OCI-LY1 (cell line): ENCODE measurements around the gene APBA1.

Source experiments
- EZH2 ChIP-seq: fragments of 200-600 bp; sonication (generic), shearing (Covaris generic); IDR thresholded peaks from 2 replicates; pipeline ENCODE4 v1.8.0; 2017; ENCODE audit warnings: borderline replicate concordance, mixed run types, mild to moderate bottlenecking, antibody characterized with exemption, low read length, moderate library complexity, mixed read lengths
- TF ChIP-seq, protein P1 (sequence below): fragments of 200-600 bp; sonication (generic), shearing (Covaris generic); IDR thresholded peaks from 2 replicates; pipeline ENCODE4 v1.5.1; 2017; ENCODE audit warnings: mild to moderate bottlenecking, antibody characterized with exemption, low read length, moderate library complexity, mixed read lengths

GRCh38 chr9:69468380-69468779 is 203.8 kb downstream of the APBA1 start:
- TF ChIP-seq, protein P1, sequence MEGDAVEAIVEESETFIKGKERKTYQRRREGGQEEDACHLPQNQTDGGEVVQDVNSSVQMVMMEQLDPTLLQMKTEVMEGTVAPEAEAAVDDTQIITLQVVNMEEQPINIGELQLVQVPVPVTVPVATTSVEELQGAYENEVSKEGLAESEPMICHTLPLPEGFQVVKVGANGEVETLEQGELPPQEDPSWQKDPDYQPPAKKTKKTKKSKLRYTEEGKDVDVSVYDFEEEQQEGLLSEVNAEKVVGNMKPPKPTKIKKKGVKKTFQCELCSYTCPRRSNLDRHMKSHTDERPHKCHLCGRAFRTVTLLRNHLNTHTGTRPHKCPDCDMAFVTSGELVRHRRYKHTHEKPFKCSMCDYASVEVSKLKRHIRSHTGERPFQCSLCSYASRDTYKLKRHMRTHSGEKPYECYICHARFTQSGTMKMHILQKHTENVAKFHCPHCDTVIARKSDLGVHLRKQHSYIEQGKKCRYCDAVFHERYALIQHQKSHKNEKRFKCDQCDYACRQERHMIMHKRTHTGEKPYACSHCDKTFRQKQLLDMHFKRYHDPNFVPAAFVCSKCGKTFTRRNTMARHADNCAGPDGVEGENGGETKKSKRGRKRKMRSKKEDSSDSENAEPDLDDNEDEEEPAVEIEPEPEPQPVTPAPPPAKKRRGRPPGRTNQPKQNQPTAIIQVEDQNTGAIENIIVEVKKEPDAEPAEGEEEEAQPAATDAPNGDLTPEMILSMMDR, result no peak
- TF ChIP-seq EZH2, result no peak
